HAP-1 (cell line): Measurements from ENCODE around the gene ETV7.
"Not testable (repeated sequence)": the region's sequence is repeated elsewhere in the genome, so short reads cannot be mapped to it uniquely, and the experiment has no call there.

ENCODE experiments used
- DNase-seq, 2 experiments: peaks; one replicate each; pipeline ENCODE4 v3.0.0-alpha.2; 2016 to 2020; ENCODE audit warnings: low spot score in 2 of 2
- H3K27me3 ChIP-seq: fragments of 250-450 bp; sonication (Bioruptor Pico); 2 replicates; pipeline ENCODE4 v1.5.1; 2020; ENCODE audit warnings: low read depth, mild to moderate bottlenecking, moderate library complexity
- H3K36me3 ChIP-seq: fragments of 250-450 bp; sonication (Bioruptor Pico); replicated peaks from 2 replicates; pipeline ENCODE4 v1.5.1; 2020; ENCODE audit warnings: mild to moderate bottlenecking
- H3K4me1 ChIP-seq: fragments of 250-450 bp; sonication (Bioruptor Pico); 2 replicates; pipeline ENCODE4 v1.5.1; 2020; ENCODE audit warnings: mild to moderate bottlenecking
- H3K4me3 ChIP-seq: fragments of 250-450 bp; sonication (Bioruptor Pico); 2 replicates; pipeline ENCODE4 v1.5.1; 2020; ENCODE audit warnings: mild to moderate bottlenecking, moderate library complexity
- H3K9me3 ChIP-seq: fragments of 250-450 bp; sonication (Bioruptor Pico); 2 replicates; pipeline ENCODE4 v1.5.1; 2020; ENCODE audit warnings: mild to moderate bottlenecking, moderate library complexity
- in situ Hi-C: fragments of 300-500 bp; cut with MboI; formaldehyde crosslinking; loops from 3 replicates; pipeline ENCODE4 v1.14.3; 2020; ENCODE audit warnings: low sequenced_read_pairs, inconsistent platforms, mixed read lengths

The ETV7 gene

DNA sequence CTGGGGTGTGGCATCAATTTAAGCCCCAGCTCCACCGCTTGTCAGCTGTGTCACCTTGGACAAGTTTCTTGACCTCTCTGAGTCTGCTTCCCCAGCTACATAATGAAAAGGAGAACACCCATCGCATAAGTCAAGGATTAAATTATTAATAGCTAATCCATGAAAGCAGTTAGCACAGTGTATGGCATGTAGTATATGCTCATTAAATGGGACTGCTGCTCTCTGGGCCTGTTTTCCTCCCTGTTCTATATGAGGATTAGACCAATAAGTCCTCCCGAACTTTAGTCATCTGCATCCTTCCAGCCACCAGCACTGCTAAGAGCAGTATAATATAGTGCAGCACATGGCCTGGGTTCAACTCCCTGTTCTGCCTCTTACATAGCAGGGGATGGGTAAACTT lies 19.7 kb downstream of the ETV7 start:
- H3K36me3 ChIP-seq, result no peaks in the 10 kb centered on the region
- H3K9me3 ChIP-seq, result no peaks in the 10 kb centered on the region
- DNase-seq, result no peak
- H3K4me3 ChIP-seq, result no peak overlapping the region
- no peaks in the 10 kb centered on the region for H3K27me3 ChIP-seq
- in situ Hi-C loops, result no loop called here
- H3K4me1 ChIP-seq, result 0 out of 2 replicates have a peak, but pooled peaks cover 3% of the 10 kb centered on the region

DNA sequence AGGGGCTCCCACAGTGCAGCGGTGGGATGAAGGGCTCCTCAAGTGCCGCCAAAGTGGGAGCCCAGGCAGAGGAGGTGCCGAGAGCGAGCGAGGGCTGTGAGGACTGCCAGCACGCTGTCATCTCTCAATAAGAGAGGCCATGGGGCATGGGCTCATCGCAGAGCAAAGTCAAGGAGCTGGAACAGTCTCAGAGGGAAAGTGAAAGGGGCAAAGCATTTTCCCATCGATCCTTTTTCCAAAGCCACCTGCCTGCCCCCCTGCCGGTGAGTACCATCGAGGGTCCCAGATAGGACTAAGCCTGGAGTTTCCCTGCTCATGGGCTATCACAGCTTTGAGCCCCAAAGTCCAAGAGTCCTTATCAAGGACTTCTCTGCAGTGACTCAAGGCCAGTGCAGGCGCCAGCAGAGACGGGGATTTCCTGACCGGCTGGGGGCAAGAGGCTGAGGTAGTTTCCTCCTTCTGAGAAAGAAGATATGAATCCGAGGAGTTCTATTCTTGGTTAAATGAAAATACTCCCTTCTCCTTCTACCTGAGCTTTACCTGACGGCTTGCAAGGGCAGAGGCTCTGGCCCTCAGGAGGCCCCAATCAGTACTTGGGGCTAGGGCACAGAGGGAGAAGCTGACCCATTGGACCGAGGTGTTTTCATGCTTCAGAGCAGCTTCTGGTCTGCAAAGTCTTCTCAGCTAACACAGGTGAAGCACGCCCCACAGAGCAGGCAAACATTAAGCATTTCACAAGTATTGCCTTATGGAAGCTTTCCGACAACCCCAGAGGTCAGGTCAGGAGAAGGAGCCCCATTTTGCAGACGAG lies 22.6 kb downstream of the ETV7 start:
- in situ Hi-C loops, result loop anchor here (5.0 kb wide), 1 partner anchor 243 kb away; no protein-coding TSS in a partner anchor
- Histone ChIP-seq H3K9me3 (no peaks in the 10 kb centered on the region), H3K27me3 (no peaks in the 10 kb centered on the region), H3K4me3 (no peak overlapping the region), H3K4me1 (peaks cover 3% of the 10 kb centered on the region; the same call in 1 of the 2 replicates), H3K36me3 (no peaks in the 10 kb centered on the region)
- DNase-seq, result no peak

DNA sequence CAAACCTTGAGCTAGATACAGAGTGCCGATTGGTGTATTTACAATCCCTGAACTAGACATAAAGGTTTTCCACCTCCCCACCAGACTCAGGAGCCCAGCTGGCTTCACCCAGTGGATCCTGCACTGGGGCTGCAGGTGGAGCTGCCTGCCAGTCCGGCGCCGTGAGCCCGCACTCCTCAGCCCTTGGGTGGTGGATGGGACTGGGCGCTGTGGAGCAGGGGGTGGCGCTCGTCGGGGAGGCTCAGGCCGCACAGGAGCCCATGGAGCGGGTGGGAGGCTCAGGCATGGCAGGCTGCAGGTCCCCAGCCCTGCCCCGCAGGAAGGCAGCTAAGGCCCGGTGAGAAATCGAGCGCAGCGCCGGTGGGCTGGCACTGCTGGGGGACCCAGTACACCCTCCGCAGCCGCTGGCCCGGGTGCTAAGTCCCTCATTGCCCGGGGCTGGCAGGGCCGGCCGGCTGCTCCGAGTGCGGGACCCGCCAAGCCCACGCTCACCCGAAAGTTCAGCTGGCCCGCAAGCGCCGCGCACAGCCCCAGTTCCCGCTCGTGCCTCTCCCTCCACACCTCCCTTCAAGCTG lies 23.3 kb downstream of the ETV7 start:
- H3K4me3 ChIP-seq, H3K9me3 ChIP-seq, H3K4me1 ChIP-seq, H3K27me3 ChIP-seq, H3K36me3 ChIP-seq, DNase-seq: not testable (repeated sequence)
- in situ Hi-C loops, result loop anchor here (5.0 kb wide), 1 partner anchor 242 kb away; no protein-coding TSS in a partner anchor

DNA sequence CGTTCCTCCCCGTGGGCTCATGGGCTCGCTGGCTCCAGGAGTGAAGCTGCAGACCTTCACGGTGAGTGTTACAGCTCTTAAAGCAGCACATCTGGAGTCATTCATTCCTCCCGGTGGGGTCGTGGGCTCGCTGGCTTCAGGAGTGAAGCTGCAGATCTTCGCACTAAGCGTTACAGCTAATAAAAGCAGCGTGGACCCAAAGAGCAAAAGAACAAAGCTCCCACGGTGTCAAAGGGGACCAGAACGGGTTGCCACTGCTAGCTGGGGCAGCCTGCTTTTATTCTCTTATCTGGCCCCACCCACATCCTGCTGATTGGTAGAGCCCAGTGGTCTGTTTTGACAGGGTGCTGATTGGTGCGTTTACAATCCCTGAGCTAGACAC lies 24.1 kb downstream of the ETV7 start:
- not testable (repeated sequence) for DNase-seq, H3K4me1 ChIP-seq, H3K9me3 ChIP-seq, H3K27me3 ChIP-seq, H3K4me3 ChIP-seq, H3K36me3 ChIP-seq
- in situ Hi-C loops, result loop anchor here (5.0 kb wide), 1 partner anchor 241 kb away; no protein-coding TSS in a partner anchor

DNA sequence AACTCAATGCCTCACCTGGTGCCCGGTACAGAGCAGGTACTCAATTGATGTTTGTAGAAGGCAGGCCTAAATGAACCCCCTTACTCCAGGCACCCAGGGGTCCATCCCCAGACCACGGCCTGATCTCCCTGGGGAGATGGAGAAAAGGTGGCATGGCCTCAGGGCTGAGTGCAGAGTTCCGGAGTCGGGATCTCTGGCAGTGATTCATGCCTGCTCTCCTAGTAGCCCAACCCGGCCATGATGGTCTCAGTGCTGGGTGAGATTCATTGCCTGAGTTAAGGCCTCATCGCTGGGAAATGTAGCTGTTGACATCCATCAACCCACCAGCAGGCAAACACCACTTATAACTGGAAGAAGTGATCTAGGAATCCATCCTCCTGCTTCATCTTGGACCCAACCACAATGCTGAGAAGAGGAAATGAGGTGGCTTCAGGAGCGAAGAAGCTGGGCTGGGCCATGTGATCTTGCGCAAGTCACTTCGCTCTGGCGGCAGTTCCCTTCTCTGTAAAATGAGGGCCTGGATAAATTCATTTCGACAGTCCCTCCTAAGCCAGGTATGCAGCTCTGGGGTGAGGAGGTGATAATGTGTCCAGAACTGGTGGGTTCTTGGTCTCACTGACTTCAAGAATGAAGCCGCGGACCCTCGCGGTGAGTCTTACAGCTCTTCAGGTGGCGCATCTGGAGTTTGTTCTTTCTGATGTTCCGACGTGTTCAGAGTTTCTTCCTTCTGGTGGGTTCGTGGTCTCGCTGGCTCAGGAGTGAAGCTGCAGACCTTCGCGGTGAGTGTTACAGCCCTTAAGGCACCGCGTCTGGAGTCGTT lies 24.7 kb downstream of the ETV7 start:
- Histone ChIP-seq H3K4me3 (no peak overlapping the region), H3K4me1 (no peaks in the 10 kb centered on the region; the same call in 1 of the 2 replicates), H3K27me3 (no peaks in the 10 kb centered on the region), H3K9me3 (no peaks in the 10 kb centered on the region), H3K36me3 (no peaks in the 10 kb centered on the region)
- in situ Hi-C loops, result loop anchor here (5.0 kb wide), 1 partner anchor 240 kb away; no protein-coding TSS in a partner anchor
- no peak for DNase-seq

DNA sequence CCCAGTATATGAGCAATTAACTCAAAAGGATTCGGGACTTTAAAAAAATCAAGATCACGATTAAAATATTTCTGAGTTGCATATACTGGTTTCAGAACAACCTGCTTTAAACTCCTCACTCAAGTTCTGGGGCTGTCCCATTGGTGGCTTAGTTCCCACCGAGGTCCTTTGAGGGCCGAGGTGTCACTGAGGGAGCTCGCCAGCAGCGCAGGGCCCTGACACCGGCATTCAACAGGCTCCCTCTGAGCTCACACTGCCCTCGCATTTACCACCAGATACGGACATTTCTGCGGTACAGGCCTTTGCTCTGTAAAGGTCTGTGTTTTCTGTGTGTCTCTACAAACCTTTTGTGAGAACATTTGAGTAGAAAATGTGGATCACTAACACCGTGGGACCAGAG lies 26.4 kb downstream of the ETV7 start:
- Histone ChIP-seq H3K9me3 (no peaks in the 10 kb centered on the region), H3K36me3 (no peaks in the 10 kb centered on the region), H3K4me3 (no peak overlapping the region), H3K4me1 (no peaks in the 10 kb centered on the region; the same call in 1 of the 2 replicates), H3K27me3 (no peaks in the 10 kb centered on the region)
- in situ Hi-C loops, result loop anchor here (5.0 kb wide), 1 partner anchor 239 kb away; no protein-coding TSS in a partner anchor
- no peak for DNase-seq

DNA sequence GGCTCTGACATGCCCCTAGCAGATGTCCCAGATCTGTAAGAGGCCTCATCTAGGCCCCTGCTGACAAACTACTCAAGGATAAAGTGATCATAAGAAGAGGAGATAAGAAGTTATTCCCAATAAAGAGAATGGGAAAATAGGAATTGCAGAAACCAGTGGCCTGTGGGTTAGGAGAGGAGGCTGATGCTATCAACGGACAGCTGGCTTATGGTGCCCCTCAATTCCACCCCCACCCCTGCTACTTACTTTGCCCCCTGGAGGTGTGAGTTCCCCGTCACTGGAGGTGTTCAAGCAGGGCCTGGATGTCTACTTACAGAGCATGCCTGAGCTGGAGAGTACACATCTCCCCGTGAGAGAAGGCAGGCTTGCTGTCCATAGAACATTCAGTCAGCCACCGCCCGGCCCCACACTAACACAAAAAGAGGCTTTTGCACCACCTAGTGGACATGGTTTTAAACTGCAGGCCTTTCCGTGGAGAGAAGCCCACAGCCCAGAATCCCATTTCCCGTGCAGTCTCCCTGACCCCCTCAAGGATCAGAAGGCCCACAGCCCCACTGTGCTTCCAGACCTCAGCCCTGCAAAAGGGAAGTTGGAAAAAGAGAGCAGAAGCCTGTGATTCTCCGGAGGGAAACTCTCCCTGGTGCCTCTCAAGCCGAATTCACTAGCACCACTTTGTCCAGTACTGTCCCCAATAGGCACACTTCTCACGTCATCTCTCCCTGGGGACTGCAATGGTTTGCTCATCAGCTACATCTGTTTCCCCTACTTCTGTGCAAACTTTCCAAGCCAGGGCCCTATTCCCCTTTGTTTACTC lies 27.0 kb downstream of the ETV7 start:
- no peaks in the 10 kb centered on the region for H3K27me3 ChIP-seq
- in situ Hi-C loops, result loop anchor here (5.0 kb wide), 1 partner anchor 238 kb away; no protein-coding TSS in a partner anchor
- H3K4me1 ChIP-seq, result no peaks in the 10 kb centered on the region; the same call in 1 of the 2 replicates
- DNase-seq, result peak; percentile 77 to 86
- no peak overlapping the region for H3K4me3 ChIP-seq
- H3K36me3 ChIP-seq, result no peaks in the 10 kb centered on the region
- no peaks in the 10 kb centered on the region for H3K9me3 ChIP-seq

DNA sequence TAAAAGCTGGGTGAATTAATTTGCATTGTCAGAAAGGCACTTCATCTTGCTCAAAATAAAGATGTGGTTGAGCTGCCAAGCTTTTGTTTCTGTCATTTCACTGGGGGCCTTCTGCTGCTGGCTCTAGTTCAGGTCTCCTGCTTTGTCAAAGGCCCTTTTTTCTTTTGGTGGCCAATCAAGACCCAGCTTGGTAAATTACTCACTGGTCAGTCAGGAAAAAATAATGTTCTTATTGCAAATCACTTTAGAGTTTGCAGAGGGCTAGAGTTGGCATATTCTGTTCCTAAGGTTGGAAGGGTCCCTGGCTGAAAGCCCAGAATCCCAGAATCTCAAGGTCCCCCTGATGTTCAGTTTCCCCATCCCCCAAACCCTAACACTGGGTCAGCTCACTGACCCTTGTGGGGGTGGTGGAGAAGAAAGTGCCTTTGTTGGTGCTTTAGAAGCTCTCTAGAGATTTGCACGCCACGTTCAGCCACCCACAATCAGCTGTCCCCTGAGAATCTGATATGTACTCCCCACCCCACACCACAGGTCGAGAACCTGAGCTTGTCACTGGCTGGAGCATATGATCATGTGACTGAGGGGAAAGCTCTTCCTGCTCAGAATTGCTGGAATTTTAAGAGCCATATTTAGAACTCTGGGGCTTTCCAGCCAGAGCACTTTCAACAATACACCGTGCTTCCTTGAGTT lies 29.1 kb downstream of the ETV7 start:
- DNase-seq, result no peak
- in situ Hi-C loops, result loop anchor here (5.0 kb wide), 1 partner anchor 56 kb away; no protein-coding TSS in a partner anchor
- H3K4me3 ChIP-seq, result no peak overlapping the region
- no peaks in the 10 kb centered on the region for H3K9me3 ChIP-seq
- H3K27me3 ChIP-seq, result no peaks in the 10 kb centered on the region
- H3K36me3 ChIP-seq, result no peaks in the 10 kb centered on the region
- no peaks in the 10 kb centered on the region; the same call in 1 of the 2 replicates for H3K4me1 ChIP-seq

DNA sequence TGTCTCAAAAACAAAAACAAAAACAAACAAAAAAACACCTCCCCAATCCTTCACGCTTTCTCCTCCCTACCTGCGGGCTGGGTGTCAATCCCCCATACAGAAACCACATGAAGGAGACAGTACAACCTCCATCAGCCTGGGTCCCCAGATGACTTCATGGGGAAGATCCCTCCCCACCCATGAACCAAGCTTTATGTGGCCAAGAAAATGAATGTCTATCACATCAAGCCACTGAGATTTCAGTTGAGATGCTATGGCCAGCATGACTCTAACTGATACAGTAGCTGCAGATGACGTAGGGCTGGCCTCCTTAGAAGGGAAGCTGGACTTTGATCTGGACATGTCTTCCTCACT lies 29.6 kb downstream of the ETV7 start:
- Histone ChIP-seq H3K4me3 (no peak overlapping the region), H3K27me3 (no peaks in the 10 kb centered on the region), H3K4me1 (no peaks in the 10 kb centered on the region; the same call in 1 of the 2 replicates), H3K36me3 (no peaks in the 10 kb centered on the region), H3K9me3 (no peaks in the 10 kb centered on the region)
- DNase-seq, result no peak
- in situ Hi-C loops, result loop anchor here (5.0 kb wide), 1 partner anchor 56 kb away; no protein-coding TSS in a partner anchor

DNA sequence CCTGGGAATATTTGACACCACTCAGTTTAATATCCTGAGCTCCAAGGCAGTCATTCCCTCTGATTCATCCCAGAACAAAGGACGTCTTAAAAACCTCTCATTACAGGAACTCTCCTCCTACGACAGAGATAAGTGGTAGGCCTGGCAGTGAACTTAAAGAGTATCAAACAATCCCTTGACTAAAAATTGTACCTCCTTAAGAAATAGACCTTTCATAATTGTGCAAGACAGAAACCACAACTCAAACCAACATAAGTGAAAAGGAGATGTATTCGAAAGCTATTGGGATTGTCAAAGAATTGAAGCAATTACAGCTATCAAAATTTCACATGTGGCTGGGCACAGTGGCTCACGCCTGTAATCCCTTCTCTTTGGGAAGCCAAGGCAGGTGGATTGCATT lies 31.6 kb downstream of the ETV7 start:
- H3K4me3 ChIP-seq, result no peak overlapping the region

DNA sequence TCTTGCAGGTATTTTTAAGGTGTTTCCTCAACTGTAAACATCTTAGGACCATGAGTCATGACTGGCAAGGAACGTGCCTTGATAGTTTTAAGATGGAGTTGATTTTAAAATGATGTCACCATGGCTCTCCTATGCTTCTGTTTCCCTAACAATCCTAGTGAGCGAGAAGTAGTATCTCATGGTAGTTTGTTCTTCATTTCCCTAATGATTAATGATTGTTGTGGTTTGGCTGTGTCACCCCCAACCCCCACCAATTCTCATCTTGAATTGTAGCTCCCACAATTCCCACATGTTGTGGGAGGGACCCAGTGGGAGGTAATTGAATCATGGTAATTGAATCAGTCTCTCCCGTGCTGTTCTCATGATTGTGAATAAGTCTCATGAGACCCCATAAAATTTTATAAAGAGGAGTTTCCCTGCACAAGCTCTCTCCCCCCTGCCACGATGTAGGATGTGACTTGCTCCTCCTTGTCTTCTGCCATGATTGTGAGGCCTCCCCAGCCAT lies 34.0 kb downstream of the ETV7 start:
- in situ Hi-C loops, result no loop called here
- Histone ChIP-seq H3K9me3 (no peaks in the 10 kb centered on the region), H3K36me3 (no peaks in the 10 kb centered on the region), H3K4me1 (no peaks in the 10 kb centered on the region), H3K4me3 (no peak overlapping the region), H3K27me3 (no peaks in the 10 kb centered on the region)
- DNase-seq, result no peak

More for the DNA sequence above, 31.6 kb downstream of the ETV7 start:
- no peaks in the 10 kb centered on the region; the same call in 1 of the 2 replicates for H3K4me1 ChIP-seq
- in situ Hi-C loops, result loop anchor here (5.0 kb wide), 1 partner anchor 54 kb away; no protein-coding TSS in a partner anchor
- no peaks in the 10 kb centered on the region for H3K27me3 ChIP-seq
- no peaks in the 10 kb centered on the region for H3K9me3 ChIP-seq
- no peaks in the 10 kb centered on the region for H3K36me3 ChIP-seq
- no peak for DNase-seq

DNA sequence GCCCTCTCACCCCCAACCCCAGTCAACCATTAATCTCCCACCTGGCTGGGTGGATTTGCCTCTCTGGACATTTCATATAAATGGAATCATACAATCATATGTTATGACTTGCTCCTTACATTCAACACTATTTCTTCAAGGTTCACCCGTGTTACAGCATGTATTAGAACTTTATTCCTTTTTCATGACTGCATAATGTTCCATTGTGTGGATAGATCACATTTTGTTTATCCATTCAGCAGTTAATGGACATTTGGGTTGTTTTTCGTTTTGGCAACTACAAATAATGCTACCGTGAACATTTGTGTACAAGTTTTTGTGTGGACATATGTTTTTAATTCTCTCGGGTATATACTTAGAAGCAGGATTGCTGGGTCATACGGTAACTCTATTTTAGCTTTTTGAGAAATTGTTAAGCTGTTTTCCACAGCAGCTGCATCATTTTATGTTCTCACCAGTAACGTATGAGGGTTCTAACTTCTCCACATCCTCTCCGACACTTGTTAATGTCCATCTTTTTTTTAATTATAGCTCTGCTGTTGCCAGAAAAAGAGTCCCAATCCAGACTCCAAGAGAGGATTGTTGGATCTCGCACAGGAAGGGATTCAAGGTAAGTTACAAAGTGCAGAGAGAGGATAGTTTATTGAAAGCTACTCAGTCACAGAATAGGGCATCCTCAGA lies 34.9 kb downstream of the ETV7 start:
- in situ Hi-C loops, result no loop called here
- Histone ChIP-seq H3K9me3 (no peaks in the 10 kb centered on the region), H3K4me1 (no peaks in the 10 kb centered on the region), H3K27me3 (no peaks in the 10 kb centered on the region), H3K36me3 (no peaks in the 10 kb centered on the region), H3K4me3 (no peak overlapping the region)
- DNase-seq, result no peak
